Testis (tissue), 3 donors: Measurements from ENCODE around the gene ZNF444. TPM values are rescaled to one million over a fixed set of nuclear protein-coding genes. Genes with fewer than 3 reads are reported as not detected.

Experiments used
- DNase-seq: peaks from one replicate; pipeline ENCODE4 v3.0.0-alpha.2; 2019
- H3K27ac ChIP-seq, 2 donors: fragments of 200-600 bp; sonication (generic); one replicate each; pipeline ENCODE4 v1.5.1; 2019
- H3K27me3 ChIP-seq: fragments of 200-600 bp; sonication (generic); one replicate; pipeline ENCODE4 v1.5.1; 2019
- H3K36me3 ChIP-seq: fragments of 200-600 bp; sonication (generic); one replicate; pipeline ENCODE4 v1.5.1; 2017; ENCODE audit warnings: low read depth; ENCODE audit errors: missing control alignments
- H3K4me1 ChIP-seq: fragments of 200-600 bp; sonication (generic); one replicate; pipeline ENCODE4 v1.5.1; 2019
- H3K4me3 ChIP-seq, 2 donors: fragments of 200-600 bp; sonication (generic); one replicate each; pipeline ENCODE4 v1.5.1; 2017 to 2019
- H3K9me3 ChIP-seq: fragments of 200-600 bp; sonication (generic); one replicate; pipeline ENCODE4 v1.5.1; 2017
- CTCF ChIP-seq, 3 experiments: fragments of 450-650 bp in 2 of 3; fragments of 200-600 bp in 1 of 3; sonication (generic) in 1 of 3; IDR thresholded peaks; one replicate each; pipeline ENCODE4 v1.5.1; 2016 to 2019; ENCODE audit warnings: antibody characterized with exemption in 3 of 3, mild to moderate bottlenecking in 2 of 3, moderate library complexity in 1 of 3
- POLR2A ChIP-seq: fragments of 450-650 bp; IDR thresholded peaks from one replicate; pipeline ENCODE4 v1.6.1; 2017; ENCODE audit warnings: antibody characterized with exemption, mild to moderate bottlenecking, moderate library complexity
- WGBS, 2 donors: methylation state at CpG; one replicate each; pipeline ENCODE4 v1.1.5; 2018; 5-methylcytosine and 5-hydroxymethylcytosine counted together
- intact Hi-C: fragments of 100-400 bp; cut with DNase I; formaldehyde crosslinking; loops from one replicate; pipeline ENCODE4 v1.15.1; 2023; ENCODE audit warnings: low total_unique reads
- polyA plus RNA-seq: library from polyadenylated mRNA; stranded (reverse); fragments of 350-450 nt; fragmentation: Illumina TruSeq; extraction: RNeasy Lipid Tissue Mini Kit (QIAGEN cat#74804); gene quantifications from one replicate; pipeline ENCODE4 v1.2.3, GENCODE V29; 2014; ENCODE audit warnings: low read depth, low replicate concordance; ENCODE audit not compliant: insufficient read depth
- total RNA-seq, 2 donors: library from RNA; depleted of rRNA; stranded (reverse); fragments of >200 nt; gene quantifications; one replicate each; pipeline ENCODE4 v1.2.3, GENCODE V29; 2016

ZNF444 gene
- total and polyA plus RNA-seq, 3 donors from 2014 or later, result 24.7 to 62.6 (median 59.2) TPM

GRCh38 chr19:56099638-56100539 lies 41.2 kb upstream of the ZNF444 start:
- intact Hi-C loops, result no loop called here
- H3K27me3 ChIP-seq, result no peaks in the 10 kb centered on the region
- H3K4me1 ChIP-seq, result no peaks in the 10 kb centered on the region
- TF ChIP-seq CTCF (IDR thresholded peaks at IDR 0.05) (no peak), POLR2A (no peak)
- no peak overlapping the region for H3K27ac ChIP-seq
- no peaks in the 10 kb centered on the region for H3K9me3 ChIP-seq
- H3K36me3 ChIP-seq, result no peaks in the 10 kb centered on the region
- 93 to 95% methylated on average over 24 to 30 of the region's 31 CpGs for WGBS, 2 donors
- DNase-seq, result no peak
- no peak overlapping the region for H3K4me3 ChIP-seq

- 90% methylated on average over 25 of the region's 25 CpGs for WGBS, 2 donors
- no peak overlapping the region for H3K27ac ChIP-seq
- no peaks in the 10 kb centered on the region for H3K9me3 ChIP-seq
- no peak overlapping the region for H3K4me3 ChIP-seq
- H3K36me3 ChIP-seq, result no peaks in the 10 kb centered on the region
- no peak for TF ChIP-seq POLR2A
- no peak for TF ChIP-seq CTCF (IDR thresholded peaks at IDR 0.05)
- intact Hi-C loops, result no loop called here
- no peak for DNase-seq
- no peaks in the 10 kb centered on the region for H3K27me3 ChIP-seq
- H3K4me1 ChIP-seq, result peaks cover 11% of the 10 kb centered on the region
Observed at GRCh38 chr19:56101095-56101494, 40.0 kb upstream of the ZNF444 start.

GRCh38 chr19:56101746-56102535 lies 39.1 kb upstream of the ZNF444 start:
- H3K9me3 ChIP-seq, result no peaks in the 10 kb centered on the region
- no peak overlapping the region for H3K4me3 ChIP-seq
- H3K36me3 ChIP-seq, result no peaks in the 10 kb centered on the region
- H3K27ac ChIP-seq, result no peak overlapping the region
- H3K27me3 ChIP-seq, result no peaks in the 10 kb centered on the region
- DNase-seq, result no peak
- peaks cover 17% of the 10 kb centered on the region for H3K4me1 ChIP-seq
- 86 to 87% methylated on average over 24 to 34 of the region's 34 CpGs for WGBS, 2 donors
- no peak for TF ChIP-seq CTCF (IDR thresholded peaks at IDR 0.05)
- no peak for TF ChIP-seq POLR2A
- intact Hi-C loops, result no loop called here

GRCh38 chr19:56103027-56103614 lies 38.0 kb upstream of the ZNF444 start:
- no peaks in the 10 kb centered on the region for H3K9me3 ChIP-seq
- peaks cover 29% of the 10 kb centered on the region for H3K4me1 ChIP-seq
- H3K27ac ChIP-seq, result no peak overlapping the region
- no peaks in the 10 kb centered on the region for H3K36me3 ChIP-seq
- DNase-seq, result no peak
- TF ChIP-seq POLR2A (no peak), CTCF (IDR thresholded peaks at IDR 0.05) (no peak)
- no peak overlapping the region for H3K4me3 ChIP-seq
- WGBS, 2 donors, result 80 to 90% methylated on average over 11 to 20 of the region's 20 CpGs
- intact Hi-C loops, result no loop called here
- H3K27me3 ChIP-seq, result no peaks in the 10 kb centered on the region
